HEK293 (cell line): ENCODE results near the gene TFAP2E.

Source experiments
- CTCF ChIA-PET: fragments of 350-600 bp; formaldehyde crosslinking; extraction: SDS; loops from one replicate; lab custom pipeline; 2021; ENCODE audit warnings: antibody characterized with exemption; lab: Yijun Ruan, JAX
- POLR2A ChIA-PET: fragments of 300-600 bp; formaldehyde crosslinking; extraction: SDS; loops from one replicate; lab custom pipeline; 2020; ENCODE audit warnings: antibody characterized with exemption, inconsistent platforms; lab: Yijun Ruan, JAX
- H3K27ac ChIP-seq: fragments of 200-500 bp; sonication (Bioruptor generic); 2 replicates; pipeline ENCODE4 v1.5.1; 2014; ENCODE audit warnings: low read depth, low read length, control low read depth, inconsistent platforms; ENCODE audit errors: extremely low read depth
- H3K36me3 ChIP-seq, 2 experiments: fragments of 200-500 bp in 1 of 2; sonication (Bioruptor generic) in 1 of 2; 1 replicate in 1 of 2; 2 replicates in 1 of 2; pipeline ENCODE4 v1.5.1; 2014 to 2017; ENCODE audit warnings: inconsistent platforms in 2 of 2, low read length in 2 of 2; ENCODE audit not compliant: control insufficient read depth in 2 of 2, insufficient read depth in 1 of 2
- H3K4me1 ChIP-seq: fragments of 200-500 bp; sonication (Bioruptor generic); 2 replicates; pipeline ENCODE4 v1.5.1; 2014; ENCODE audit warnings: mild to moderate bottlenecking, low read length, inconsistent platforms; ENCODE audit not compliant: control insufficient read depth, insufficient read depth
- H3K4me3 ChIP-seq: 2 replicates; pipeline ENCODE4 v1.5.1; 2011; ENCODE audit warnings: low read depth, mild to moderate bottlenecking, control low read depth, low read length, moderate library complexity
- H3K9me3 ChIP-seq: fragments of 200-500 bp; sonication (Bioruptor generic); 2 replicates; pipeline ENCODE4 v1.5.1; 2014; ENCODE audit warnings: low read depth, low read length, inconsistent platforms; ENCODE audit not compliant: control insufficient read depth, insufficient read depth
- AEBP2 ChIP-seq: fragments of 450-650 bp; formaldehyde crosslinking; IDR thresholded peaks from 2 replicates; pipeline ENCODE4 v1.5.1; 2016; ENCODE audit warnings: missing biosample characterization, missing genetic modification characterization, borderline replicate concordance
- FEZF1 ChIP-seq: fragments of 450-650 bp; formaldehyde crosslinking; IDR thresholded peaks from 2 replicates; pipeline ENCODE4 v1.5.1; 2016; ENCODE audit warnings: missing biosample characterization, missing genetic modification characterization
- INSM2 ChIP-seq: fragments of 450-650 bp; formaldehyde crosslinking; IDR thresholded peaks from 2 replicates; pipeline ENCODE4 v1.5.1; 2016; ENCODE audit warnings: missing biosample characterization, missing genetic modification characterization
- MEIS1 ChIP-seq: sonication (generic); formaldehyde crosslinking; IDR thresholded peaks from 2 replicates; pipeline ENCODE4 v1.8.1; 2022; ENCODE audit warnings: missing genetic modification reagents, mild to moderate bottlenecking, borderline replicate concordance
- SALL2 ChIP-seq: fragments of 450-650 bp; formaldehyde crosslinking; IDR thresholded peaks from 2 replicates; pipeline ENCODE4 v1.5.0; 2017; ENCODE audit warnings: missing biosample characterization, mild to moderate bottlenecking, missing genetic modification characterization, borderline replicate concordance
- ZNF121 ChIP-seq: fragments of 450-650 bp; formaldehyde crosslinking; IDR thresholded peaks from 2 replicates; pipeline ENCODE4 v1.5.1; 2016; ENCODE audit warnings: missing biosample characterization, missing genetic modification characterization
- ZNF155 ChIP-seq: fragments of 450-650 bp; formaldehyde crosslinking; IDR thresholded peaks from 2 replicates; pipeline ENCODE4 v1.5.1; 2016; ENCODE audit warnings: missing biosample characterization, missing genetic modification characterization
- ZNF221 ChIP-seq: fragments of 450-650 bp; formaldehyde crosslinking; IDR thresholded peaks from 2 replicates; pipeline ENCODE4 v1.5.1; 2017; ENCODE audit warnings: missing biosample characterization, missing genetic modification characterization, borderline replicate concordance
- ZNF239 ChIP-seq: fragments of 450-650 bp; formaldehyde crosslinking; IDR thresholded peaks from 2 replicates; pipeline ENCODE4 v1.5.1; 2016; ENCODE audit warnings: missing biosample characterization, missing genetic modification characterization
- ZNF274 ChIP-seq, 2 experiments: fragments of 200-500 bp in 1 of 2; fragments of 450-650 bp in 1 of 2; sonication (Bioruptor generic) in 1 of 2; formaldehyde crosslinking in 1 of 2; IDR thresholded peaks; 2 replicates each; pipeline versions ENCODE4 v1.5.1 to v1.6.1; 2014 to 2016; ENCODE audit warnings: borderline replicate concordance in 1 of 2, inconsistent platforms in 1 of 2, low read length in 1 of 2, missing biosample characterization in 1 of 2, missing genetic modification characterization in 1 of 2
- ZNF362 ChIP-seq: fragments of 450-650 bp; formaldehyde crosslinking; IDR thresholded peaks from 2 replicates; pipeline ENCODE4 v1.5.1; 2016; ENCODE audit warnings: missing biosample characterization, missing genetic modification characterization
- ZNF37A ChIP-seq: fragments of 450-650 bp; IDR thresholded peaks from 2 replicates; pipeline ENCODE4 v1.5.1; 2018; ENCODE audit warnings: missing biosample characterization, missing genetic modification characterization
- ZNF391 ChIP-seq: fragments of 450-650 bp; formaldehyde crosslinking; IDR thresholded peaks from 2 replicates; pipeline ENCODE4 v1.5.1; 2016; ENCODE audit warnings: low read depth, missing biosample characterization, missing genetic modification characterization, borderline replicate concordance
- ZNF473 ChIP-seq: fragments of 450-650 bp; formaldehyde crosslinking; IDR thresholded peaks from 2 replicates; pipeline ENCODE4 v1.5.1; 2017; ENCODE audit warnings: missing biosample characterization, missing genetic modification characterization
- ZNF610 ChIP-seq: fragments of 450-650 bp; formaldehyde crosslinking; IDR thresholded peaks from 2 replicates; pipeline ENCODE4 v1.5.1; 2016; ENCODE audit warnings: missing biosample characterization, missing genetic modification characterization, borderline replicate concordance
- ZNF785 ChIP-seq: fragments of 450-650 bp; formaldehyde crosslinking; IDR thresholded peaks from 2 replicates; pipeline ENCODE4 v1.5.1; 2016; ENCODE audit warnings: missing biosample characterization, missing genetic modification characterization
- ZNF837 ChIP-seq: fragments of 450-650 bp; formaldehyde crosslinking; IDR thresholded peaks from 2 replicates; pipeline ENCODE4 v1.5.1; 2016; ENCODE audit warnings: missing biosample characterization, missing genetic modification characterization
- ZSCAN5A ChIP-seq: fragments of 450-650 bp; formaldehyde crosslinking; IDR thresholded peaks from 2 replicates; pipeline ENCODE4 v1.5.1; 2016; ENCODE audit warnings: missing biosample characterization, missing genetic modification characterization

TFAP2E gene

GRCh38 chr1:35605867-35606182 lies 32.7 kb downstream of the TFAP2E start:
- POLR2A ChIA-PET, result no interaction called here
- H3K27ac ChIP-seq, result no peak overlapping the region

GRCh38 chr1:35611655-35612054 lies 38.5 kb downstream of the TFAP2E start:
- POLR2A ChIA-PET, result no interaction called here
- Histone ChIP-seq H3K36me3 (peaks cover 20 to 96% of the 10 kb centered on the region in 2 experiments), H3K27ac (no peak overlapping the region), H3K9me3 (no peaks in the 10 kb centered on the region), H3K4me3 (no peak overlapping the region)
- CTCF ChIA-PET, result interaction anchor here (1.2 kb wide), 1 partner anchor 103 kb away, joined by 4 read pairs; no protein-coding TSS in a partner anchor
- TF ChIP-seq ZNF121 (peak; percentile 64; the same call in 1 of the 2 replicates), MEIS1 (CRISPR knock-in tag) (no peak), ZNF473 (tag by site-specific recombination) (no peak), ZNF610 (no peak)
- TF ChIP-seq, all 188 proteins: peak for 1
- H3K4me1 ChIP-seq, result no peaks in the 10 kb centered on the region

More at GRCh38 chr1:35605867-35606182, 32.7 kb downstream of the TFAP2E start:
- H3K4me3 ChIP-seq, result no peak overlapping the region
- H3K4me1 ChIP-seq, result no peaks in the 10 kb centered on the region
- peaks cover 47 to 95% of the 10 kb centered on the region in 2 experiments for H3K36me3 ChIP-seq
- TF ChIP-seq ZSCAN5A (no peak), FEZF1 (tag by site-specific recombination) (no peak), ZNF239 (tag by site-specific recombination) (no peak), ZNF274 (IDR thresholded peaks at IDR 0.05; ENCODE audit: low read length) (no peak), ZNF274 (tag by site-specific recombination; IDR thresholded peaks at IDR 0.05; ENCODE audit: borderline replicate concordance) (no peak), ZNF837 (tag by site-specific recombination) (no peak), SALL2 (tag by site-specific recombination) (no peak), ZNF785 (tag by site-specific recombination) (no peak), ZNF155 (no peak), ZNF221 (no peak), INSM2 (no peak), ZNF37A (tag by site-specific recombination) (no peak), AEBP2 (no peak), ZNF362 (tag by site-specific recombination) (no peak)
- no peaks in the 10 kb centered on the region for H3K9me3 ChIP-seq
- CTCF ChIA-PET, result interaction anchor here (0.6 to 1.0 kb wide), 3 partner anchors 121 to 739 kb away, joined by 3 to 5 read pairs (median 4); no protein-coding TSS in a partner anchor

GRCh38 chr1:35615440-35615839 lies 42.3 kb downstream of the TFAP2E start:
- TF ChIP-seq ZNF391 (tag by site-specific recombination) (no peak), ZNF274 (IDR thresholded peaks at IDR 0.05; ENCODE audit: low read length) (no peak), ZNF274 (tag by site-specific recombination; IDR thresholded peaks at IDR 0.05; ENCODE audit: borderline replicate concordance) (no peak)
- TF ChIP-seq, all 188 proteins: peak for 0
- Histone ChIP-seq H3K27ac (no peak overlapping the region), H3K4me1 (no peaks in the 10 kb centered on the region), H3K4me3 (no peak overlapping the region), H3K9me3 (no peaks in the 10 kb centered on the region), H3K36me3 (peaks cover 2 to 86% of the 10 kb centered on the region in 2 experiments; a peak in 2 of 3 replicates)
- CTCF ChIA-PET, result no interaction called here
- POLR2A ChIA-PET, result no interaction called here
